ENCODE results near the gene FXYD5. TPM values are rescaled to one million over a fixed set of nuclear protein-coding genes. Genes with fewer than 3 reads are reported as not detected.

The FXYD5 gene
- total and polyA plus RNA-seq, 2 donors (not counting 1 experiment from before 2014, with no cell fraction given) = 310 to 390 TPM

GRCh38 chr19:35136977-35137702, 17.4 kb upstream of the FXYD5 start:
- TF ChIP-seq, protein P1, sequence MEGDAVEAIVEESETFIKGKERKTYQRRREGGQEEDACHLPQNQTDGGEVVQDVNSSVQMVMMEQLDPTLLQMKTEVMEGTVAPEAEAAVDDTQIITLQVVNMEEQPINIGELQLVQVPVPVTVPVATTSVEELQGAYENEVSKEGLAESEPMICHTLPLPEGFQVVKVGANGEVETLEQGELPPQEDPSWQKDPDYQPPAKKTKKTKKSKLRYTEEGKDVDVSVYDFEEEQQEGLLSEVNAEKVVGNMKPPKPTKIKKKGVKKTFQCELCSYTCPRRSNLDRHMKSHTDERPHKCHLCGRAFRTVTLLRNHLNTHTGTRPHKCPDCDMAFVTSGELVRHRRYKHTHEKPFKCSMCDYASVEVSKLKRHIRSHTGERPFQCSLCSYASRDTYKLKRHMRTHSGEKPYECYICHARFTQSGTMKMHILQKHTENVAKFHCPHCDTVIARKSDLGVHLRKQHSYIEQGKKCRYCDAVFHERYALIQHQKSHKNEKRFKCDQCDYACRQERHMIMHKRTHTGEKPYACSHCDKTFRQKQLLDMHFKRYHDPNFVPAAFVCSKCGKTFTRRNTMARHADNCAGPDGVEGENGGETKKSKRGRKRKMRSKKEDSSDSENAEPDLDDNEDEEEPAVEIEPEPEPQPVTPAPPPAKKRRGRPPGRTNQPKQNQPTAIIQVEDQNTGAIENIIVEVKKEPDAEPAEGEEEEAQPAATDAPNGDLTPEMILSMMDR (IDR thresholded peaks at IDR 0.05) = no peak
- no peak for TF ChIP-seq EZH2 (IDR thresholded peaks at IDR 0.05; ENCODE audit: borderline replicate concordance, insufficient read depth, low read depth, low read length, poor library complexity, severe bottlenecking)
- H3K9me3 Mint-ChIP-seq (ENCODE audit: insufficient read depth) = peaks cover 3% of the 10 kb centered on the region
- peaks cover 36% of the 10 kb centered on the region for H3K4me1 Mint-ChIP-seq
- ChIA-PET CTCF (interaction anchor here (1.0 to 5.9 kb wide), 10 partner anchors 14 to 358 kb away, joined by 3 to 65 read pairs (median 6); partner anchors contain the start of genes FXYD3 and USF2), POLR2A (interaction anchor here (0.9 to 1.0 kb wide), 3 partner anchors 12 to 134 kb away, joined by 3 read pairs; no protein-coding TSS in a partner anchor)
- 50% methylated on average over 8 of the region's 9 CpGs for WGBS (ENCODE audit: insufficient coverage)
- DNase-seq (peak; percentile 49), ATAC-seq (ENCODE audit: low read depth) (no peak)
- peaks cover 12 to 43% of the 10 kb centered on the region in 2 donors for H3K4me1 ChIP-seq (ENCODE audit: control insufficient read depth in 2 of 2, insufficient read depth in 2 of 2, low read length in 2 of 2)
- H3K36me3 ChIP-seq (replicated peaks in 1 of 2; ENCODE audit: control extremely low read depth in 1 of 2, control insufficient read depth in 1 of 2, extremely low read depth in 1 of 2, insufficient read depth in 2 of 2, low read length in 1 of 2) = no peaks in the 10 kb centered on the region
- H3K9ac ChIP-seq (ENCODE audit: low read length) = no peak overlapping the region
- peaks cover 0 to 3% (median 0%) of the 10 kb centered on the region in 3 donors for H3K9me3 ChIP-seq (ENCODE audit: control extremely low read depth in 1 of 3, control insufficient read depth in 2 of 3, insufficient read depth in 1 of 3, low read length in 2 of 3)
- H3K27ac ChIP-seq (ENCODE audit: low read length in 2 of 2) = no peak overlapping the region
- H3K27me3 Mint-ChIP-seq = peaks cover 14% of the 10 kb centered on the region
- no peak overlapping the region for H3K4me3 Mint-ChIP-seq
- no peak overlapping the region for H2AFZ ChIP-seq (ENCODE audit: insufficient read depth, low read depth, low read length, poor library complexity, severe bottlenecking)
- no peak overlapping the region for H3K27ac Mint-ChIP-seq
- no peaks in the 10 kb centered on the region for H4K20me1 ChIP-seq (ENCODE audit: control insufficient read depth, insufficient read depth, low read length, poor library complexity, severe bottlenecking)
- H3K79me2 ChIP-seq (ENCODE audit: control insufficient read depth, insufficient read depth, low read length) = no peaks in the 10 kb centered on the region
- H3K4me2 ChIP-seq (replicated peaks; ENCODE audit: low read depth, low read length, poor library complexity, severe bottlenecking) = no peak overlapping the region
- intact Hi-C loops (cut with micrococcal nuclease) = no loop called here
- no peak overlapping the region for H3K4me3 ChIP-seq (ENCODE audit: control extremely low read depth in 1 of 5, extremely low read depth in 1 of 5, insufficient read depth in 1 of 5, low read depth in 2 of 5, low read length in 4 of 5)
- H3K27me3 ChIP-seq (replicated peaks in 1 of 4; ENCODE audit: control extremely low read depth in 1 of 4, control insufficient read depth in 3 of 4, insufficient read depth in 4 of 4, low read length in 3 of 4) = peaks cover 0 to 5% (median under 1%) of the 10 kb centered on the region in 4 experiments

DNA sequence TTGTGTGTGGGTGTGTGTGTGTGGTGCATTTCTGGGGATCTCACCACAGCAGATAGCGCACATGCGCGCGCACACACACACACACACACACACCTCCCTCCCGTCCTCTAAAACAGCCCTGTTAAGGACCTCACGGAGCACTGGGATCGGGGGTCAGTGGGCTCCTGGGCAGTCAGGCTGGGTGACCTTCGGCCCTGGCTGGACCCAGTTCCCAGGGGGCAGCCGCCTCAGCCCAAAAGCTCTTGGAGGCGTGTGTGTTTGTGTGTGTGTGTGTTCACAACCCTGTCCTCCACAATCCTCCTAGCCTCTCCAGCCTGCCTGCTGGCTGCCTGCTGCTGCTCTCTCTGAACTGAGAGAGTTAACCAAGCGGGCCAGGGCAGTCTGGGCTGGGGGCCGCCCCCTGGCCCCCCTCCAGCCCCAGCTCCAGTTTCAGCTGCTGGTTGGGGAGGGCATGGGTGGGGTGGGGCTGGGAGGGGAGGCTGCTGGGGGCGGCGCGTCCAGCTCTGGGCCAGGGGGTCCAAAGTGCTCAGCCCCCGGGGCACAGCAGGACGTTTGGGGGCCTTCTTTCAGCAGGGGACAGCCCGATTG, 16.1 kb upstream of the FXYD5 start, which contains the start of gene FXYD1:
FXYD1 (plus strand) TSS at position 520 of the 588 bp plus-strand sequence. CDS start 1,256 bp downstream, outside the sequence.
- Histone ChIP-seq H3K27me3 (replicated peaks in 1 of 4; ENCODE audit: control extremely low read depth in 1 of 4, control insufficient read depth in 3 of 4, insufficient read depth in 4 of 4, low read length in 3 of 4) (peaks cover 0 to 12% (median 3%) of the 10 kb centered on the region in 4 experiments), H3K79me2 (ENCODE audit: control insufficient read depth, insufficient read depth, low read length) (no peaks in the 10 kb centered on the region), H3K4me3 (ENCODE audit: control extremely low read depth in 1 of 5, extremely low read depth in 1 of 5, insufficient read depth in 1 of 5, low read depth in 2 of 5, low read length in 4 of 5) (no peak within 1 kb of the TSS), H3K4me2 (replicated peaks; ENCODE audit: low read depth, low read length, poor library complexity, severe bottlenecking) (no peak within 1 kb of the TSS), H2AFZ (ENCODE audit: insufficient read depth, low read depth, low read length, poor library complexity, severe bottlenecking) (no peak within 1 kb of the TSS), H3K9me3 (ENCODE audit: control extremely low read depth in 1 of 3, control insufficient read depth in 2 of 3, insufficient read depth in 1 of 3, low read length in 2 of 3) (peaks cover 0 to 2% (median 0%) of the 10 kb centered on the region in 3 donors), H3K9ac (ENCODE audit: low read length) (no peak within 1 kb of the TSS), H3K4me1 (ENCODE audit: control insufficient read depth in 2 of 2, insufficient read depth in 2 of 2, low read length in 2 of 2) (peaks cover 22 to 54% of the 10 kb centered on the region in 2 donors), H3K27ac (ENCODE audit: low read length in 2 of 2) (no peak within 1 kb of the TSS), H4K20me1 (ENCODE audit: control insufficient read depth, insufficient read depth, low read length, poor library complexity, severe bottlenecking) (no peaks in the 10 kb centered on the region), H3K36me3 (replicated peaks in 1 of 2; ENCODE audit: control extremely low read depth in 1 of 2, control insufficient read depth in 1 of 2, extremely low read depth in 1 of 2, insufficient read depth in 2 of 2, low read length in 1 of 2) (no peaks in the 10 kb centered on the region)
- ChIA-PET POLR2A (no interaction called here), CTCF (interaction anchor here (1.5 to 5.9 kb wide), 3 partner anchors 53 to 94 kb away, joined by 4 to 65 read pairs (median 8); no protein-coding TSS in a partner anchor)
- WGBS (ENCODE audit: insufficient coverage) = 100% methylated on average over 2 of the region's 18 CpGs
- TF ChIP-seq EZH2 (IDR thresholded peaks at IDR 0.05; ENCODE audit: borderline replicate concordance, insufficient read depth, low read depth, low read length, poor library complexity, severe bottlenecking) = no peak
- TF ChIP-seq, protein P1 (IDR thresholded peaks at IDR 0.05) = no peak
- Mint-ChIP-seq H3K4me3 (no peak within 1 kb of the TSS), H3K9me3 (ENCODE audit: insufficient read depth) (no peaks in the 10 kb centered on the region), H3K27me3 (peaks cover 14% of the 10 kb centered on the region), H3K4me1 (peaks cover 42% of the 10 kb centered on the region), H3K27ac (peak within 1 kb of the TSS; percentile 12)
- no peak for DNase-seq
- no peak for ATAC-seq (ENCODE audit: low read depth)
- intact Hi-C loops (cut with micrococcal nuclease) = no loop called here

All from B cell (primary cell).